ENCODE results near the gene SLC7A11.
"Not testable (repeated sequence)": the region's sequence is repeated elsewhere in the genome, so short reads cannot be mapped to it uniquely, and the experiment has no call there.

The SLC7A11 gene

GRCh38 chr4:138241281-138242075 lies 671 bp downstream of the SLC7A11 start:
- no peak for DNase-seq

GRCh38 chr4:138239491-138239890 lies 2.7 kb downstream of the SLC7A11 start:
- DNase-seq = no peak

GRCh38 chr4:138238521-138239292 lies 3.4 kb downstream of the SLC7A11 start:
- DNase-seq = no peak

- DNase-seq = not testable (repeated sequence)
Measured at GRCh38 chr4:138237132-138237531, 5.0 kb downstream of the SLC7A11 start.

GRCh38 chr4:138236037-138236436 lies 6.1 kb downstream of the SLC7A11 start:
- DNase-seq = no peak

- no peak for DNase-seq
Measured at GRCh38 chr4:138235419-138235952, 6.7 kb downstream of the SLC7A11 start.

GRCh38 chr4:138234248-138234647 lies 7.9 kb downstream of the SLC7A11 start:
- no peak for DNase-seq

- DNase-seq = no peak
Measured at GRCh38 chr4:138233313-138234034, 8.7 kb downstream of the SLC7A11 start.

- no peak for DNase-seq
Measured at GRCh38 chr4:138232364-138232763, 9.8 kb downstream of the SLC7A11 start.

GRCh38 chr4:138230048-138230447 lies 12.1 kb downstream of the SLC7A11 start:
- DNase-seq = no peak

- no peak for DNase-seq
Measured at GRCh38 chr4:138229160-138229559, 13.0 kb downstream of the SLC7A11 start.

- DNase-seq = no peak
Measured at GRCh38 chr4:138226351-138226750, 15.8 kb downstream of the SLC7A11 start.

- no peak for DNase-seq
Measured at GRCh38 chr4:138225477-138225876, 16.7 kb downstream of the SLC7A11 start.

GRCh38 chr4:138224614-138225013 lies 17.5 kb downstream of the SLC7A11 start:
- no peak for DNase-seq

GRCh38 chr4:138223231-138223910 lies 18.8 kb downstream of the SLC7A11 start:
- DNase-seq = no peak

- DNase-seq = no peak
Measured at GRCh38 chr4:138222046-138222445, 20.1 kb downstream of the SLC7A11 start.

GRCh38 chr4:138218976-138219375 lies 23.2 kb downstream of the SLC7A11 start:
- no peak for DNase-seq

- DNase-seq = no peak
Measured at GRCh38 chr4:138217567-138217966, 24.6 kb downstream of the SLC7A11 start.

- DNase-seq = no peak
Measured at GRCh38 chr4:138216272-138216867, 25.8 kb downstream of the SLC7A11 start.

GRCh38 chr4:138210576-138210975 lies 31.6 kb downstream of the SLC7A11 start:
- not testable (repeated sequence) for DNase-seq

- no peak for DNase-seq
Measured at GRCh38 chr4:138209094-138209493, 33.1 kb downstream of the SLC7A11 start.
